22Rv1 (cell line): Measurements from ENCODE around the gene CADM1.
A peak's percentile ranks its signal among the peaks of the same experiment; 100 is the strongest.

ENCODE experiments used
- H3K27ac ChIP-seq: fragments of 450-650 bp; 2 replicates; pipeline ENCODE4 v1.5.1; 2017
- CTCF ChIP-seq: fragments of 450-650 bp; IDR thresholded peaks from 2 replicates; pipeline ENCODE4 v1.5.1; 2017; ENCODE audit warnings: mild to moderate bottlenecking
- ZFX ChIP-seq: fragments of 450-650 bp; IDR thresholded peaks from 2 replicates; pipeline ENCODE4 v1.6.1; 2017; ENCODE audit warnings: antibody characterized with exemption, borderline replicate concordance

The CADM1 gene

GRCh38 chr11:115182282-115182955, 321.8 kb downstream of the CADM1 start:
- H3K27ac ChIP-seq, result no peak overlapping the region
- TF ChIP-seq ZFX (no peak), CTCF (no peak)

DNA sequence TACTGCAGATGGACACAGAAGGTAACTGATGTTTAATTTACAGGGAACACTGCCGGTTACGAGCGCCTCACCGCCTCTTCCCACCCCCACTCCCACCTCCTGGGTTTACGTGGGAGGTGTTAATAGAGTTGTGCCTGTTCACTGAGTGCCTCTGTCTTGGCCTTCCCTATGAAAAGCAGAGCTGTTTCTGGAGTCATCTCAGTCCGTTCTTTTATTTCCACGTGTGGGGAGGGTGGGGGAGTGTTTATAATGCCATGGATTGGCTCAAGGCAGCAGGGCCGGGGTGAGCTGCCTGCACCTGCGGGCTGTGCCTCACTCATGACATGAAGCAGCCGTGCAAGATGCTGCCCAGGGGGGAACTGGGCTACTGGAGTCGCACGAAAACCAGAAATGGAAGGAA, 322.7 kb downstream of the CADM1 start:
- TF ChIP-seq CTCF (no peak), ZFX (no peak)
- no peak overlapping the region for H3K27ac ChIP-seq

DNA sequence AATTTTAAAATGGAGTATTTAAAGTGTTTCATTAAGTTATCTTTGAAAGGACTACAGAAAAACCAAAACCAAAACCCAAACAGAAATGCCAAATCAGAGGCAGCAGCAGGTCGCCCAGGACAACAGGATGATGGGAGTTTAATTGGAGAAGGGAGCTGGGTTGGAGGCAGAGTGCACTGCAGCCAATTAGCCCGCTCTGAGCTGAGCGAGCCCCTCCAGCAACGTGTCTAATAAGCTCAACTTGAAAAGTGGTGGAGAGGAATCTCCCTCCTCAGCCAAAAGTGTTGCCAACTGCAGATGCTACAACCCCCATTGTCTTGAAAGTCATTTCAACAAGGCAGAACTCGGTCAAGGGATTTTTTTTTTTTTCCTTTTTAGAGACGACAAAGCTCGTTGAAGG, 323.9 kb downstream of the CADM1 start:
- no peak for TF ChIP-seq CTCF
- no peak for TF ChIP-seq ZFX
- H3K27ac ChIP-seq, result no peak overlapping the region

- no peak overlapping the region for H3K27ac ChIP-seq
- TF ChIP-seq CTCF, result no peak
- TF ChIP-seq ZFX, result no peak
Observed at GRCh38 chr11:115179636-115180035, 324.6 kb downstream of the CADM1 start.

- no peak overlapping the region for H3K27ac ChIP-seq
- TF ChIP-seq CTCF, result no peak
- TF ChIP-seq ZFX, result no peak
Observed at GRCh38 chr11:115178705-115179104, 325.5 kb downstream of the CADM1 start.

- TF ChIP-seq CTCF, result no peak
- no peak for TF ChIP-seq ZFX
- no peak overlapping the region for H3K27ac ChIP-seq
Observed at GRCh38 chr11:115173136-115173535, 331.1 kb downstream of the CADM1 start.

- TF ChIP-seq CTCF (peak; percentile 85), ZFX (no peak)
Observed at GRCh38 chr11:115170133-115170815, 333.9 kb downstream of the CADM1 start.

More at GRCh38 chr11:115170133-115170815, 333.9 kb downstream of the CADM1 start:
- H3K27ac ChIP-seq, result no peak overlapping the region
